H1 (cell line): Measurements from ENCODE around the gene SH3RF3. TPM values are rescaled to one million over a fixed set of nuclear protein-coding genes. Genes with fewer than 3 reads are reported as not detected.

Experiments
- CTCF ChIA-PET: fragments of 300-600 bp; sonication (Branson Sonifier 250); formaldehyde crosslinking; loops from one replicate; lab custom pipeline; 2021; ENCODE audit not compliant: partially characterized antibody; lab: Charles Lee
- POLR2A ChIA-PET: fragments of 300-600 bp; sonication (Branson Sonifier 250); formaldehyde crosslinking; loops from one replicate; lab custom pipeline; 2021; ENCODE audit warnings: inconsistent platforms; ENCODE audit not compliant: partially characterized antibody; lab: Charles Lee
- DNase-seq, 2 experiments: peaks; one replicate each; pipeline versions ENCODE4 v3.0.0 to v3.0.0-alpha.2; 2010 to 2022; ENCODE audit warnings: low spot score in 2 of 2, low read depth in 1 of 2, mixed read lengths in 1 of 2
- FAIRE-seq: peaks from 2 replicates; lab custom pipeline; 2011; peaks lifted over from hg19 to GRCh38; lab: Jason Lieb, UNC
- H2AFZ ChIP-seq: 2 replicates; pipeline ENCODE4 v1.8.1; 2012; ENCODE audit warnings: low read length, inconsistent platforms
- H2AK5ac ChIP-seq: 2 replicates; pipeline ENCODE4 v1.6.1; 2013; ENCODE audit warnings: low read depth, low read length
- H2BK120ac ChIP-seq: replicated peaks from 2 replicates; pipeline ENCODE3; 2013; ENCODE audit warnings: low read depth, low read length, inconsistent platforms
- H2BK12ac ChIP-seq: 2 replicates; pipeline ENCODE4 v1.6.1; 2013; ENCODE audit warnings: low read depth, low read length
- H2BK15ac ChIP-seq: 2 replicates; pipeline ENCODE4 v1.6.1; 2013; ENCODE audit warnings: low read length
- H2BK20ac ChIP-seq: 2 replicates; pipeline ENCODE4 v1.6.1; 2013; ENCODE audit warnings: low read length
- H2BK5ac ChIP-seq: 2 replicates; pipeline ENCODE4 v1.6.1; 2013; ENCODE audit warnings: low read depth, low read length
- H3K14ac ChIP-seq: 2 replicates; pipeline ENCODE4 v1.6.1; 2013; ENCODE audit warnings: inconsistent platforms; ENCODE audit not compliant: insufficient read length
- H3K18ac ChIP-seq: 2 replicates; pipeline ENCODE4 v1.6.1; 2013; ENCODE audit warnings: low read length; ENCODE audit errors: extremely low read depth
- H3K23ac ChIP-seq: 2 replicates; pipeline ENCODE4 v1.6.1; 2013; ENCODE audit warnings: inconsistent platforms; ENCODE audit not compliant: insufficient read length
- H3K23me2 ChIP-seq: 2 replicates; pipeline ENCODE4 v1.6.1; 2013; ENCODE audit warnings: low read depth, low read length
- H3K27ac ChIP-seq: 2 replicates; pipeline ENCODE4 v1.6.1; 2011; ENCODE audit warnings: low read depth, low read length, inconsistent platforms
- H3K27me3 ChIP-seq, 4 experiments: replicated peaks in 1 of 4; 1 replicate in 1 of 4; 2 replicates in 3 of 4; pipeline versions ENCODE4 v1.6.1 to v1.8.1; 2011 to 2013; ENCODE audit warnings: low read length in 3 of 4, mild to moderate bottlenecking in 3 of 4, inconsistent platforms in 2 of 4, mixed read lengths in 2 of 4, moderate library complexity in 1 of 4; ENCODE audit not compliant: control insufficient read depth in 3 of 4, insufficient read depth in 3 of 4; ENCODE audit errors: extremely low read depth in 1 of 4
- H3K36me3 ChIP-seq, 4 experiments: 2 replicates each; pipeline versions ENCODE4 v1.6.1 to v1.8.1; 2011 to 2013; ENCODE audit warnings: mild to moderate bottlenecking in 4 of 4, low read length in 3 of 4, moderate library complexity in 2 of 4, control low read depth in 1 of 4, inconsistent platforms in 1 of 4; ENCODE audit not compliant: insufficient read depth in 4 of 4, control insufficient read depth in 2 of 4
- H3K4ac ChIP-seq: replicated peaks from 2 replicates; pipeline ENCODE3; 2013; ENCODE audit warnings: low read length, low read depth, mixed read lengths, inconsistent platforms; ENCODE audit not compliant: insufficient read length
- H3K4me1 ChIP-seq, 4 experiments: replicated peaks in 1 of 4; 1 replicate in 1 of 4; 2 replicates in 3 of 4; pipeline versions ENCODE4 v1.6.1 to v1.8.1; 2011 to 2013; ENCODE audit warnings: low read length in 3 of 4, inconsistent platforms in 2 of 4, mixed read lengths in 1 of 4; ENCODE audit not compliant: insufficient read depth in 4 of 4, control insufficient read depth in 3 of 4
- H3K4me2 ChIP-seq, 2 experiments: 2 replicates each; pipeline versions ENCODE4 v1.6.1 to v1.8.1; 2011 to 2013; ENCODE audit warnings: low read depth in 2 of 2, low read length in 2 of 2, control low read depth in 1 of 2, inconsistent platforms in 1 of 2, mild to moderate bottlenecking in 1 of 2; ENCODE audit not compliant: insufficient read depth in 1 of 2
- H3K4me3 ChIP-seq, 4 experiments: fragments of 200-600, 300-600 bp in 1 of 4; sonication (generic), shearing (Covaris generic), sonication (Bioruptor Twin) in 1 of 4; 2 replicates each; pipeline versions ENCODE4 v1.5.1 to v1.8.1; 2011 to 2016; ENCODE audit warnings: low read length in 4 of 4, low read depth in 3 of 4, control low read depth in 2 of 4, inconsistent platforms in 2 of 4, mild to moderate bottlenecking in 2 of 4, mixed read lengths in 1 of 4, moderate library complexity in 1 of 4; ENCODE audit not compliant: insufficient read depth in 2 of 4; ENCODE audit errors: extremely low read depth in 1 of 4
- H3K56ac ChIP-seq: replicated peaks from 2 replicates; pipeline ENCODE3; 2013; ENCODE audit warnings: low read depth, mild to moderate bottlenecking, mixed read lengths, low read length, inconsistent platforms; ENCODE audit not compliant: insufficient read length
- H3K79me1 ChIP-seq: 2 replicates; pipeline ENCODE4 v1.6.1; 2013; ENCODE audit warnings: low read depth, low read length, control low read depth
- H3K79me2 ChIP-seq, 2 experiments: 2 replicates each; pipeline versions ENCODE4 v1.6.1 to v1.8.1; 2012 to 2013; ENCODE audit warnings: low read length in 2 of 2, mild to moderate bottlenecking in 2 of 2, inconsistent platforms in 1 of 2; ENCODE audit not compliant: insufficient read depth in 2 of 2, control insufficient read depth in 1 of 2
- H3K9ac ChIP-seq, 4 experiments: replicated peaks in 1 of 4; 1 replicate in 1 of 4; 2 replicates in 3 of 4; pipeline versions ENCODE4 v1.6.1 to v1.8.1; 2011 to 2013; ENCODE audit warnings: low read depth in 3 of 4, low read length in 3 of 4, control low read depth in 2 of 4, mild to moderate bottlenecking in 2 of 4, moderate library complexity in 2 of 4, inconsistent platforms in 1 of 4; ENCODE audit errors: extremely low read depth in 1 of 4
- H3K9me3 ChIP-seq, 2 experiments: 2 replicates each; pipeline versions ENCODE4 v1.6.1 to v1.8.1; 2012 to 2013; ENCODE audit warnings: mild to moderate bottlenecking in 2 of 2, moderate library complexity in 2 of 2, control low read depth in 1 of 2, inconsistent platforms in 1 of 2, low read depth in 1 of 2, low read length in 1 of 2, mixed read lengths in 1 of 2; ENCODE audit not compliant: insufficient read depth in 2 of 2
- H4K20me1 ChIP-seq, 2 experiments: replicated peaks in 1 of 2; 2 replicates each; pipeline versions ENCODE3 to v1.8.1; 2011 to 2013; ENCODE audit warnings: inconsistent platforms in 2 of 2, low read length in 2 of 2, mild to moderate bottlenecking in 1 of 2; ENCODE audit not compliant: insufficient read depth in 2 of 2, control insufficient read depth in 1 of 2
- H4K5ac ChIP-seq: 2 replicates; pipeline ENCODE4 v1.6.1; 2013; ENCODE audit warnings: low read length, low read depth, mixed read lengths, inconsistent platforms; ENCODE audit not compliant: insufficient read length
- H4K8ac ChIP-seq: 2 replicates; pipeline ENCODE4 v1.8.0; 2013; ENCODE audit warnings: mild to moderate bottlenecking, moderate library complexity, low read length, inconsistent platforms; ENCODE audit not compliant: insufficient read depth; ENCODE audit errors: extremely low read depth
- H4K91ac ChIP-seq: replicated peaks from 2 replicates; pipeline ENCODE3; 2013; ENCODE audit warnings: low read length, mixed read lengths, inconsistent platforms; ENCODE audit not compliant: insufficient read length
- CBX5 ChIP-seq: fragments of 300-800, 300-1000 bp; sonication (generic); IDR thresholded peaks from 2 replicates; pipeline ENCODE4 v1.7.1; 2016; ENCODE audit warnings: antibody characterized with exemption, low read length, low read depth
- CBX8 ChIP-seq: fragments of 300-800, 300-1000 bp; sonication (generic); IDR thresholded peaks from 2 replicates; pipeline ENCODE4 v1.7.1; 2016; ENCODE audit warnings: low read depth, low read length, borderline replicate concordance
- EP300 ChIP-seq, 2 experiments: IDR thresholded peaks; 1 replicate in 1 of 2; 2 replicates in 1 of 2; pipeline ENCODE4 v1.6.1; 2011 to 2012; ENCODE audit warnings: low read depth in 2 of 2, low read length in 2 of 2, mild to moderate bottlenecking in 2 of 2, borderline replicate concordance in 1 of 2, inconsistent platforms in 1 of 2, moderate library complexity in 1 of 2
- HDAC6 ChIP-seq: IDR thresholded peaks from one replicate; pipeline ENCODE4 v1.7.1; 2012; ENCODE audit warnings: low read depth, mild to moderate bottlenecking, inconsistent platforms, low read length, moderate library complexity
- MAFK ChIP-seq: IDR thresholded peaks from 2 replicates; pipeline ENCODE4 v1.6.1; 2012; ENCODE audit warnings: low read depth, mild to moderate bottlenecking, improper control_type of control experiment, low read length
- NRF1 ChIP-seq: IDR thresholded peaks from 2 replicates; pipeline ENCODE4 v1.6.1; 2011; ENCODE audit warnings: mild to moderate bottlenecking, low read depth, low read length, improper control_type of control experiment
- RFX5 ChIP-seq: IDR thresholded peaks from 2 replicates; pipeline ENCODE4 v1.6.1; 2011; ENCODE audit warnings: low read depth, low read length, improper control_type of control experiment, borderline replicate concordance
- SP1 ChIP-seq: IDR thresholded peaks from 2 replicates; pipeline ENCODE4 v1.6.1; 2011; ENCODE audit warnings: low read depth, low read length
- SP4 ChIP-seq: IDR thresholded peaks from 2 replicates; pipeline ENCODE4 v1.6.1; 2012; ENCODE audit warnings: low read length, inconsistent platforms
- SRF ChIP-seq: IDR thresholded peaks from 2 replicates; pipeline ENCODE4 v1.6.1; 2011; ENCODE audit warnings: mild to moderate bottlenecking, low read depth, low read length, moderate library complexity
- TAF1 ChIP-seq: IDR thresholded peaks from 2 replicates; pipeline ENCODE4 v1.6.1; 2011; ENCODE audit warnings: mild to moderate bottlenecking, low read depth, low read length
- TAF7 ChIP-seq: optimal IDR thresholded peaks from 2 replicates; pipeline ENCODE3; 2011; ENCODE audit warnings: low read depth, mild to moderate bottlenecking, inconsistent platforms, low read length, moderate library complexity, borderline replicate concordance
- TBP ChIP-seq: IDR thresholded peaks from 2 replicates; pipeline ENCODE4 v1.6.1; 2011; ENCODE audit warnings: low read depth, low read length, improper control_type of control experiment
- WGBS, 2 experiments: shearing (Covaris generic) in 1 of 2; methylation state at CpG; one replicate each; pipeline versions ENCODE4 v1.1.6 to v1.1.7; 2013 to 2015; ENCODE audit warnings: low lambda C conversion rate in 2 of 2, mixed read lengths in 2 of 2, inconsistent platforms in 1 of 2, low coverage in 1 of 2, missing lambda C conversion rate in 1 of 2; ENCODE audit not compliant: insufficient replicate concordance in 2 of 2, insufficient coverage in 1 of 2, insufficient read length in 1 of 2; ENCODE audit errors: extremely low coverage in 1 of 2, missing lambda C conversion rate in 1 of 2; 5-methylcytosine and 5-hydroxymethylcytosine counted together
- polyA plus RNA-seq, 7 experiments: library from polyadenylated mRNA; depleted of rRNA in 3 of 7; stranded (reverse) in 5 of 7; unstranded in 2 of 7; fragments of >200 nt in 5 of 7; fragments of 200-250 nt in 2 of 7; gene quantifications; 1 replicate in 5 of 7; 2 replicates in 1 of 7; 4 replicates in 1 of 7; pipeline versions ENCODE4 v1.2.1 to v1.2.3, GENCODE V29; 2011 to 2013; ENCODE audit warnings: missing spikeins in 2 of 7, mixed read lengths in 2 of 7
- total RNA-seq: library from RNA; stranded (reverse); fragmentation: NEBNext Ultra II Directional; extraction: Animal tissue kit (Norgen Biotek cat#: 25700); gene quantifications from 2 replicates; pipeline ENCODE4 v1.2.1, GENCODE V29; 2021

Gene SH3RF3
- total and polyA plus RNA-seq, 2 of the 8 experiments (the other 6 are each of a cell fraction or from before 2014, with no cell fraction given) = 0.11 to 0.65 TPM

DNA sequence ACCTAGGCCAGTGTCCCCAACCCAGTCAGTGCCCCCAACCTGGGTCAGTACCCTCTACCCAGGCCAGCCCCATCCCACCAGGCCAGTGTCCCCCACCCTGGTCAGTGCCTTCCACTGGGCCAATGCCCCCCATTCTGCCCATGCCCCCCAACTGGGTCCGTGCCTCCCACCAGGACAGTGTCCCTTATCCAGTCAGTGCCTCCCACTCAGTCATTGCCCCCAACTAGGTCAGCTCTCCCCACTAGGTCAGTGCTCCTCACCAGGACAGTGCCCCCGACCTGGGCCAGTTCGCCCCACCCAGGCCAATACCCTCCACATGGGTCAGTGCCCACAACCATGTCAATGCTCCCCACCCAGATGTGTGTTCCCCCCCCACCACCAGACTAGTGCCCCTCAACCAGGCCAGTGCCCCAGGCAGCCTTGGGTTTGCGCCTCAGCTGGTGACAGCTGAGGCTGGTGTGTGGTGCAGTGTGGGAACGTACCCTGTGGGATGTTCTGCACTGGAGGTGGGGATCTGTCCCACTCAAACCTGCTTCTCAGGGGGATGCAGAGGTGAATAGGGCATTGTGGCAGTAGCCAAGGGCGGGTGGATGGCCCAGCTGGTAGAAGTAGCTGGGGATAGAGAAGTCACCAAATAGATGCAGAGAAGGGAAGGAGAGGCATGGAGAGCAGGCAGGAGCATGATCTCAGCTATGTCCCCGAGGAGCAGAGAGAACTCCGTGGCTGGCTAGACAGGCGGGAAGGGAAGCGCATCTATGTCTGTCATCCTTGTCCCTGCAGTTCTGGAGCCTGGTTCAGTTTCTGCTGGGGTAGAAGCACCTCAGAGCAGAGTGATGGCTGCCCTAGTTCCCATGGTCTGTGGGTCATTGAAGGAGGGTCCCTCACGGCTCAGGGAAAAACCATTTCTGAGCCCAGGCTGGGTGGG is 168.8 kb downstream of the SH3RF3 start:
- Histone ChIP-seq H3K27ac (no peak overlapping the region), H3K36me3 (no peaks in the 10 kb centered on the region), H2AFZ (no peak overlapping the region), H3K4me3 (no peak overlapping the region), H2BK5ac (no peak overlapping the region), H3K23me2 (no peaks in the 10 kb centered on the region), H4K5ac (no peak overlapping the region), H2BK120ac (no peak overlapping the region), H4K20me1 (no peaks in the 10 kb centered on the region), H3K4me1 (peaks cover 0 to 2% (median 0%) of the 10 kb centered on the region in 4 experiments; a peak in 1 of 7 replicates), H3K79me1 (no peaks in the 10 kb centered on the region), H4K91ac (no peak overlapping the region), H2BK12ac (0 out of 2 replicates have a peak overlapping the region, but pooled peaks have one; percentile 17), H2BK20ac (no peak overlapping the region), H3K9me3 (0 out of 4 replicates have a peak, but pooled peaks cover 0 to 2% of the 10 kb centered on the region in 2 experiments), H3K4ac (no peak overlapping the region), H3K9ac (no peak overlapping the region), H3K79me2 (no peaks in the 10 kb centered on the region), H2AK5ac (no peak overlapping the region), H2BK15ac (no peak overlapping the region), H3K14ac (no peak overlapping the region), H3K4me2 (no peak overlapping the region), H3K18ac (no peak overlapping the region; the same call in 1 of the 2 replicates), H3K56ac (no peak overlapping the region), H4K8ac (no peak overlapping the region), H3K23ac (no peak overlapping the region), H3K27me3 (no peaks in the 10 kb centered on the region)
- POLR2A ChIA-PET = no interaction called here
- DNase-seq (no peak), FAIRE-seq (no peak)
- WGBS, 2 experiments = 92% methylated on average over 9 of the region's 11 CpGs; no CpG with 5 or more reads in 1 of the 2 experiments
- CTCF ChIA-PET = interaction anchor here (0.6 to 0.8 kb wide), 2 partner anchors 47 to 73 kb away, joined by 3 to 4 read pairs; no protein-coding TSS in a partner anchor
- no peak for TF ChIP-seq HDAC6
- TF ChIP-seq NRF1 = no peak
- no peak for TF ChIP-seq EP300 (IDR thresholded peaks at IDR 0.05; ENCODE audit: borderline replicate concordance in 1 of 2, low read depth in 2 of 2, low read length in 2 of 2)
- TF ChIP-seq CBX5 = no peak
- TF ChIP-seq TAF7 = no peak
- TF ChIP-seq SP4 = no peak
- TF ChIP-seq SRF = no peak
- no peak for TF ChIP-seq MAFK
- TF ChIP-seq RFX5 = no peak
- no peak for TF ChIP-seq TAF1
- no peak for TF ChIP-seq SP1
- TF ChIP-seq CBX8 = no peak
- TF ChIP-seq TBP = no peak
